Stimulated activated CD4-positive, alpha-beta T cell treated with anti-CD3 and anti-CD28 coated beads, Interleukin-2, amount 100 ng/mL, for 4 hours (primary cell): ENCODE results near the gene TAPT1.
A peak's percentile ranks its signal among the peaks of the same experiment; 100 is the strongest.
"Not testable (repeated sequence)": the region's sequence is repeated elsewhere in the genome, so short reads cannot be mapped to it uniquely, and the experiment has no call there.

Source experiments
- DNase-seq: peaks from one replicate; pipeline ENCODE4 v3.0.0-alpha.2; 2020; ENCODE audit warnings: low read depth

The TAPT1 gene

GRCh38 chr4:16225863-16226815 lies at the start of gene TAPT1:
TAPT1 (minus strand) TSS chr4:16226471; CDS start chr4:16226457, 14 bp downstream.
- peak; percentile 63 for DNase-seq

- DNase-seq: no peak
Observed at GRCh38 chr4:16271411-16271810, 45.1 kb upstream of the TAPT1 start.

- DNase-seq: no peak
Observed at GRCh38 chr4:16270454-16271328, 44.4 kb upstream of the TAPT1 start.

- DNase-seq: not testable (repeated sequence)
Observed at GRCh38 chr4:16269742-16270453, 43.6 kb upstream of the TAPT1 start.

- no peak for DNase-seq
Observed at GRCh38 chr4:16269240-16269639, 43.0 kb upstream of the TAPT1 start.

GRCh38 chr4:16268290-16268689 lies 42.0 kb upstream of the TAPT1 start:
- DNase-seq: no peak

GRCh38 chr4:16267639-16268038 lies 41.4 kb upstream of the TAPT1 start:
- no peak for DNase-seq

GRCh38 chr4:16265820-16266219 lies 39.5 kb upstream of the TAPT1 start:
- no peak for DNase-seq

- DNase-seq: no peak
Observed at GRCh38 chr4:16264798-16265197, 38.5 kb upstream of the TAPT1 start.

GRCh38 chr4:16263056-16263455 lies 36.8 kb upstream of the TAPT1 start:
- no peak for DNase-seq

GRCh38 chr4:16262188-16262587 lies 35.9 kb upstream of the TAPT1 start:
- DNase-seq: no peak

GRCh38 chr4:16261313-16261878 lies 35.1 kb upstream of the TAPT1 start:
- DNase-seq: no peak

- DNase-seq: peak; percentile 4
Observed at GRCh38 chr4:16259889-16260246, 33.6 kb upstream of the TAPT1 start.

GRCh38 chr4:16259241-16259888 lies 33.1 kb upstream of the TAPT1 start:
- no peak for DNase-seq

- DNase-seq: no peak
Observed at GRCh38 chr4:16257611-16258010, 31.3 kb upstream of the TAPT1 start.

GRCh38 chr4:16256343-16256742 lies 30.1 kb upstream of the TAPT1 start:
- no peak for DNase-seq

- no peak for DNase-seq
Observed at GRCh38 chr4:16255730-16256129, 29.5 kb upstream of the TAPT1 start.

- no peak for DNase-seq
Observed at GRCh38 chr4:16253127-16253960, 27.1 kb upstream of the TAPT1 start.

- DNase-seq: no peak
Observed at GRCh38 chr4:16250661-16251365, 24.5 kb upstream of the TAPT1 start.

GRCh38 chr4:16248605-16249004 lies 22.3 kb upstream of the TAPT1 start:
- no peak for DNase-seq
